Endothelial cell of umbilical vein (primary cell): ENCODE data around the gene LPAR1. TPM values are rescaled to one million over a fixed set of nuclear protein-coding genes. Genes with fewer than 3 reads are reported as not detected.
"Not testable (repeated sequence)": the region's sequence is repeated elsewhere in the genome, so short reads cannot be mapped to it uniquely, and the experiment has no call there.

Source experiments
- BruUV-seq: library from RNA; stranded (reverse); fragments of 400-500 nt; replicated peaks from 2 replicates; lab custom pipeline; 2021; lab: Mats Ljungman, UMichigan
- CTCF ChIA-PET: fragments of 300-600, 350-600 bp; sonication (Branson Sonifier 250); formaldehyde crosslinking; loops from one replicate; lab custom pipeline; 2021; ENCODE audit warnings: antibody characterized with exemption, inconsistent platforms; lab: Charles Lee
- POLR2A ChIA-PET: fragments of 300-600, 350-600 bp; sonication (Branson Sonifier 250); formaldehyde crosslinking; loops from one replicate; lab custom pipeline; 2021; ENCODE audit warnings: antibody characterized with exemption, inconsistent platforms; lab: Charles Lee
- DNase-seq: peaks from one replicate; pipeline ENCODE4 v3.0.0-alpha.2; 2011; ENCODE audit warnings: low read depth, low spot score
- FAIRE-seq: peaks from 2 replicates; lab custom pipeline; 2011; peaks lifted over from hg19 to GRCh38; lab: Jason Lieb, UNC
- H2AFZ ChIP-seq: 2 replicates; pipeline ENCODE4 v1.6.0; 2012; ENCODE audit warnings: low read depth, low read length, control low read depth, inconsistent platforms
- H3K27ac ChIP-seq: 2 replicates; pipeline ENCODE4 v1.5.1; 2011; ENCODE audit warnings: low read depth, mild to moderate bottlenecking, control low read depth, low read length, moderate library complexity; ENCODE audit not compliant: insufficient read depth
- H3K27me3 ChIP-seq, 2 experiments: 2 replicates each; pipeline versions ENCODE4 v1.6.0 to v1.6.1; 2011; ENCODE audit warnings: low read length in 2 of 2, mixed read lengths in 1 of 2; ENCODE audit not compliant: control insufficient read depth in 2 of 2, insufficient read depth in 2 of 2
- H3K36me3 ChIP-seq, 2 experiments: 2 replicates in 1 of 2; 3 replicates in 1 of 2; pipeline ENCODE4 v1.5.1; 2011; ENCODE audit warnings: low read length in 2 of 2, mild to moderate bottlenecking in 1 of 2, moderate library complexity in 1 of 2; ENCODE audit not compliant: control insufficient read depth in 2 of 2, insufficient read depth in 2 of 2; ENCODE audit errors: extremely low read depth in 1 of 2
- H3K4me1 ChIP-seq: 3 replicates; pipeline ENCODE4 v1.5.1; 2011; ENCODE audit warnings: mild to moderate bottlenecking, low read length; ENCODE audit not compliant: control insufficient read depth, insufficient read depth; ENCODE audit errors: extremely low read depth
- H3K4me2 ChIP-seq: 2 replicates; pipeline ENCODE4 v1.6.1; 2011; ENCODE audit warnings: low read length, control low read depth, mixed read lengths; ENCODE audit not compliant: insufficient read depth
- H3K4me3 ChIP-seq, 3 experiments: fragments of 200-600 bp in 1 of 3; sonication (generic), shearing (Covaris generic) in 1 of 3; replicated peaks in 1 of 3; 2 replicates each; pipeline ENCODE4 v1.5.1; 2011 to 2016; ENCODE audit warnings: control low read depth in 3 of 3, low read length in 3 of 3, mild to moderate bottlenecking in 2 of 3, inconsistent platforms in 1 of 3, low read depth in 1 of 3, moderate library complexity in 1 of 3; ENCODE audit not compliant: insufficient read depth in 1 of 3
- H3K79me2 ChIP-seq: 2 replicates; pipeline ENCODE4 v1.6.0; 2012; ENCODE audit warnings: low read length, inconsistent platforms; ENCODE audit not compliant: control insufficient read depth, insufficient read depth
- H3K9ac ChIP-seq: replicated peaks from 2 replicates; pipeline ENCODE3; 2011; ENCODE audit warnings: low read length, control low read depth; ENCODE audit not compliant: insufficient read depth; ENCODE audit errors: extremely low read depth
- H3K9me1 ChIP-seq: replicated peaks from 3 replicates; pipeline ENCODE4 v1.6.0; 2011; ENCODE audit warnings: mild to moderate bottlenecking, low read length; ENCODE audit not compliant: control insufficient read depth, insufficient read depth; ENCODE audit errors: extremely low read depth
- H3K9me3 ChIP-seq: replicated peaks from 2 replicates; pipeline ENCODE4 v1.5.1; 2012; ENCODE audit warnings: low read length, inconsistent platforms; ENCODE audit not compliant: control insufficient read depth, insufficient read depth
- H4K20me1 ChIP-seq: replicated peaks from 2 replicates; pipeline ENCODE3; 2011; ENCODE audit warnings: mild to moderate bottlenecking, low read length; ENCODE audit not compliant: control insufficient read depth, insufficient read depth; ENCODE audit errors: extremely low read depth
- CTCF ChIP-seq, 2 donors: IDR thresholded peaks; 1 replicate in 1 of 2; 2 replicates in 1 of 2; pipeline ENCODE4 v1.5.1; 2011; ENCODE audit warnings: low read length in 2 of 2, mild to moderate bottlenecking in 2 of 2, moderate library complexity in 2 of 2, control low read depth in 1 of 2, inconsistent platforms in 1 of 2, low read depth in 1 of 2; ENCODE audit not compliant: insufficient read depth in 1 of 2; ENCODE audit errors: extremely low read depth in 1 of 2
- EZH2 ChIP-seq: IDR thresholded peaks from 2 replicates; pipeline ENCODE4 v1.6.1; 2012; ENCODE audit warnings: borderline replicate concordance, low read depth, mild to moderate bottlenecking, moderate library complexity, low read length, inconsistent platforms; ENCODE audit not compliant: severe bottlenecking
- FOS ChIP-seq: IDR thresholded peaks from 2 replicates; pipeline ENCODE4 v1.6.1; 2011; ENCODE audit warnings: mild to moderate bottlenecking, low read length, moderate library complexity, borderline replicate concordance; ENCODE audit not compliant: insufficient read depth
- GATA2 ChIP-seq: IDR thresholded peaks from 2 replicates; pipeline ENCODE4 v1.7.0; 2011; ENCODE audit warnings: low read depth, mild to moderate bottlenecking, moderate library complexity, mixed read lengths, low read length; ENCODE audit not compliant: insufficient read length, insufficient read depth
- JUN ChIP-seq: IDR thresholded peaks from 2 replicates; pipeline ENCODE4 v1.6.1; 2011; ENCODE audit warnings: borderline replicate concordance, low read depth; ENCODE audit not compliant: insufficient read length, insufficient read depth
- MYC ChIP-seq: IDR thresholded peaks from one replicate; pipeline ENCODE4 v1.6.1; 2011; ENCODE audit warnings: mild to moderate bottlenecking, low read depth, low read length
- POLR2A ChIP-seq: IDR thresholded peaks from 2 replicates; pipeline ENCODE4 v1.6.1; 2012; ENCODE audit warnings: low read depth, mild to moderate bottlenecking, control low read depth, low read length
- POLR2AphosphoS5 ChIP-seq: IDR thresholded peaks from 2 replicates; pipeline ENCODE4 v1.6.1; 2012; ENCODE audit warnings: low read depth, mild to moderate bottlenecking, control low read depth, low read length, moderate library complexity; ENCODE audit not compliant: insufficient read depth
- dilution Hi-C: fragments of 300-500 bp; cut with MboI; formaldehyde crosslinking; loops from one replicate; pipeline ENCODE4 v1.15.0; 2019; ENCODE audit warnings: low sequenced_read_pairs; ENCODE audit not compliant: extremely low pct_ligation_motif_present
- intact Hi-C: fragments of 100-400 bp; cut with micrococcal nuclease; formaldehyde crosslinking; loops from one replicate; pipeline ENCODE4 v1.10.0; 2022
- polyA plus RNA-seq, 4 experiments: library from polyadenylated mRNA; depleted of rRNA in 3 of 4; stranded (reverse) in 3 of 4; unstranded in 1 of 4; fragments of >200 nt; gene quantifications; 2 replicates each; pipeline versions ENCODE4 v1.2.1 to v1.2.3, GENCODE V29; 2011 to 2012; ENCODE audit warnings: missing spikeins in 1 of 4
- total RNA-seq: library from RNA; stranded (reverse); gene quantifications from 2 replicates; pipeline ENCODE4 v1.2.3, GENCODE V29; 2021
- TF ChIP-seq, protein P1 (sequence below): IDR thresholded peaks from 2 replicates; pipeline ENCODE4 v1.6.1; 2011; ENCODE audit not compliant: insufficient read depth, insufficient read length

The LPAR1 gene
- total and polyA plus RNA-seq, 2 donors (not counting 3 experiments of a cell fraction or from before 2014, with no cell fraction given), result 0.88 to 3.0 TPM

GRCh38 chr9:110828264-110828663, 210.0 kb downstream of the LPAR1 start:
- H3K27me3 ChIP-seq, result no peaks in the 10 kb centered on the region
- ChIA-PET POLR2A (no interaction called here), CTCF (no interaction called here)
- no peak overlapping the region for H2AFZ ChIP-seq
- no peaks in the 10 kb centered on the region for H3K9me3 ChIP-seq
- H3K36me3 ChIP-seq, result no peaks in the 10 kb centered on the region
- H3K9me1 ChIP-seq, result no peaks in the 10 kb centered on the region
- BruUV-seq, result no TSS peak
- no peaks in the 10 kb centered on the region for H3K79me2 ChIP-seq
- intact Hi-C loops, result no loop called here
- H4K20me1 ChIP-seq, result no peaks in the 10 kb centered on the region
- no peak for DNase-seq
- H3K4me3 ChIP-seq, result no peak overlapping the region
- no peak overlapping the region for H3K9ac ChIP-seq
- H3K4me2 ChIP-seq, result no peak overlapping the region
- no peak overlapping the region for H3K27ac ChIP-seq
- H3K4me1 ChIP-seq, result no peaks in the 10 kb centered on the region
- dilution Hi-C loops, result no loop called here
- no peak for FAIRE-seq
- TF ChIP-seq EZH2 (no peak), POLR2A (no peak), JUN (no peak), MYC (no peak), FOS (no peak), POLR2AphosphoS5 (no peak), GATA2 (no peak), CTCF (IDR thresholded peaks at IDR 0.05; ENCODE audit: extremely low read depth in 1 of 2, insufficient read depth in 1 of 2, low read depth in 1 of 2, low read length in 2 of 2) (no peak)
- TF ChIP-seq, protein P1, sequence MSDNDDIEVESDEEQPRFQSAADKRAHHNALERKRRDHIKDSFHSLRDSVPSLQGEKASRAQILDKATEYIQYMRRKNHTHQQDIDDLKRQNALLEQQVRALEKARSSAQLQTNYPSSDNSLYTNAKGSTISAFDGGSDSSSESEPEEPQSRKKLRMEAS, result no peak

- H3K4me1 ChIP-seq, H3K79me2 ChIP-seq, H3K4me3 ChIP-seq, H3K9me1 ChIP-seq, BruUV-seq, CTCF ChIA-PET, H4K20me1 ChIP-seq, H3K27me3 ChIP-seq, H3K27ac ChIP-seq, H3K36me3 ChIP-seq, FAIRE-seq, dilution Hi-C loops, DNase-seq, H3K9ac ChIP-seq, POLR2A ChIA-PET, H2AFZ ChIP-seq, intact Hi-C loops, H3K9me3 ChIP-seq, H3K4me2 ChIP-seq: not testable (repeated sequence)
Observed at GRCh38 chr9:110826400-110826799, 211.9 kb downstream of the LPAR1 start.
